Calu3 (cell line): Measurements from ENCODE around the gene LATS2. TPM values are rescaled to one million over a fixed set of nuclear protein-coding genes. Genes with fewer than 3 reads are reported as not detected.

ENCODE experiments used
- BruUV-seq: library from RNA; stranded (reverse); fragments of 400-500 nt; replicated peaks from 2 replicates; lab custom pipeline; 2021; lab: Mats Ljungman, UMichigan
- CTCF ChIA-PET: fragments of 300-600 bp; sonication (Branson Sonifier 250); formaldehyde crosslinking; loops from one replicate; lab custom pipeline; 2022; ENCODE audit warnings: antibody characterized with exemption; lab: Charles Lee
- DNase-seq: peaks from one replicate; pipeline ENCODE4 v3.0.0; 2022
- H3K27ac Mint-ChIP-seq: one replicate; pipeline ENCODE4 v1.8.0; 2022; ENCODE audit warnings: mixed read lengths; ENCODE audit not compliant: unreplicated experiment
- H3K27me3 Mint-ChIP-seq: one replicate; pipeline ENCODE4 v1.8.0; 2022; ENCODE audit warnings: mixed read lengths; ENCODE audit not compliant: unreplicated experiment
- H3K36me3 Mint-ChIP-seq: one replicate; pipeline ENCODE4 v1.8.0; 2022; ENCODE audit warnings: mild to moderate bottlenecking, moderate library complexity, mixed read lengths; ENCODE audit not compliant: insufficient read depth, unreplicated experiment
- H3K4me1 Mint-ChIP-seq: one replicate; pipeline ENCODE4 v1.8.0; 2022; ENCODE audit warnings: mild to moderate bottlenecking, low read depth, mixed read lengths; ENCODE audit not compliant: unreplicated experiment
- H3K4me3 Mint-ChIP-seq: one replicate; pipeline ENCODE4 v1.8.0; 2022; ENCODE audit warnings: mild to moderate bottlenecking, low read depth, moderate library complexity, mixed read lengths; ENCODE audit not compliant: unreplicated experiment
- H3K9me3 Mint-ChIP-seq: one replicate; pipeline ENCODE4 v1.8.0; 2022; ENCODE audit warnings: low read depth, mixed read lengths; ENCODE audit not compliant: unreplicated experiment
- CTCF ChIP-seq: fragments of 200-600 bp; IDR thresholded peaks from one replicate; pipeline ENCODE4 v1.8.0; 2022; ENCODE audit warnings: antibody characterized with exemption; ENCODE audit not compliant: unreplicated experiment
- intact Hi-C: fragments of 100-400 bp; cut with micrococcal nuclease; formaldehyde crosslinking; loops from one replicate; pipeline ENCODE4 v1.10.0; 2022; ENCODE audit not compliant: unreplicated experiment
- total RNA-seq: library from RNA; stranded (reverse); gene quantifications from 2 replicates; pipeline ENCODE4 v1.2.3, GENCODE V29; 2022

LATS2 gene
- total RNA-seq, 1 experiment from 2014 or later: 19.3 TPM

DNA sequence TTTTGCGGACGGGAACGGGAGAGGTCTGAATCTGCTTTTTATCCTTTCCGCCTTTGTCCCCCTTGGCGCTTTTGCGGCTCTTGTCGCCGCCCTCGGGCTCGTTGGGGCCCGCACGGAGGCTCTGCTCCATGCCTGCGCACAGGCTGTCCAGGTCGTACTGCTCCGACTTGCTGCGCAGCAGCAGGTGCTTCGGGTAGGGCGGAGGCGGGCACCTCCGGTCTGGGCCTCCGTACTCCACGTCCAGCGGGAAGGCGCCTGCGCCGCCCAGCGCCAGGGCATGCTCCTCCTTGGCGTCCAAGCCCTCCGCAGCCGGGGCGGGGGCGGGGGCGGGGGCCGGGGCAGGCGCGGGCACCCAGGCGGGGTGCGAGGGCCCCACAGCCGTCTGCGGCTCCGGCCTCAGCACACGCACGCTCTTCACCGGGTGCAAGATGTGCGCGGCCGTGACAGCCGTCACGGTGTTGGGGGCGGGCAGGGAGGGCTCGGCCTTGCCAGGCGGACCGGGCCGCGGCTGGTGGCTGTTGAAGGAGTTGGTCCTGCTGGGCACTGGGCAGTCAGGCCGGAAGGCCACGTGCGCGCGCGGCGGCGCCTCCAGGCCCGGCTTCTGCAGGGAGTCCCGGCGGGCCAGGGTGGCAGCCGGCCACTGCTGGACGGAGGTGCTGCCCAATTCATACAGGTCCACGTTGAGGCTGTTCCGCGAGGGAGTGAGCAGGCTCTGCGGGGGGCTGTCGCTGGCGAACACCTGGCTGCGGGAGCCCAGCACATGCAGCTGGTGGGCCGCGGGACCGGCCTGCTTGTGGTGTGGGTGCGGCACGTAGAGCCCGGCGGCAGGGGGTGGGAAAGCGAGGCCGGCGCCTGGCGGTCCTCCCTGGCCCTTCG, 73.1 kb downstream of the LATS2 start:
- no peak for DNase-seq
- BruUV-seq: no TSS peak
- Mint-ChIP-seq H3K9me3 (no peaks in the 10 kb centered on the region), H3K36me3 (peaks cover 22% of the 10 kb centered on the region), H3K4me3 (no peak overlapping the region), H3K4me1 (peaks cover 3% of the 10 kb centered on the region), H3K27me3 (no peaks in the 10 kb centered on the region), H3K27ac (no peak overlapping the region)
- CTCF ChIA-PET: no interaction called here
- intact Hi-C loops: no loop called here
- TF ChIP-seq CTCF: no peak

- intact Hi-C loops: no loop called here
- BruUV-seq: no TSS peak
- Mint-ChIP-seq H3K9me3 (no peaks in the 10 kb centered on the region), H3K4me3 (no peak overlapping the region), H3K36me3 (peaks cover 22% of the 10 kb centered on the region), H3K27me3 (no peaks in the 10 kb centered on the region), H3K4me1 (no peaks in the 10 kb centered on the region), H3K27ac (no peak overlapping the region)
- TF ChIP-seq CTCF: no peak
- no peak for DNase-seq
- CTCF ChIA-PET: no interaction called here
Measured at GRCh38 chr13:20987599-20987998, 73.8 kb downstream of the LATS2 start.

GRCh38 chr13:20984879-20985278, 76.5 kb downstream of the LATS2 start:
- H3K27ac Mint-ChIP-seq: no peak overlapping the region
- intact Hi-C loops: no loop called here
- no peak for DNase-seq
- H3K4me1 Mint-ChIP-seq: no peaks in the 10 kb centered on the region
- no TSS peak for BruUV-seq
- H3K27me3 Mint-ChIP-seq: no peaks in the 10 kb centered on the region
- no peaks in the 10 kb centered on the region for H3K9me3 Mint-ChIP-seq
- no peak for TF ChIP-seq CTCF
- H3K36me3 Mint-ChIP-seq: peaks cover 13% of the 10 kb centered on the region
- CTCF ChIA-PET: no interaction called here
- H3K4me3 Mint-ChIP-seq: no peak overlapping the region

DNA sequence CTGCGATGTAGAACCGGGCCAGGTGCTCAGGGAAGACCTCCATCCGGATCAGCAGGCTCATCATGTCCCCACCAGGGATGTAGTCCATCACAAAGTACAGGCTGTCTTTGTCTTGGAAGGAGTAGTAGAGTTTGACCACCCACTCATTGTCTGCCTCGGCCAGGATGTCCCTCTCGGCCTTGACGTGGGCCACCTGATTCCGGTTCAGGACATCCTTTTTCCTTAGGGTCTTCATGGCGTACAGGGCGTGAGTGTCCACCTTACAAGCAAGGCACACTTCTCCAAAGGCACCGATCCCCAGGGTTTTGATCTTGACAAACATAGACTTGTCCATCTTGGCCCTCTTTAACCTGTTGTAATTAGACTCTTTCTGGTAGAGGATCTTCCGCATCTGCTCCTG, 78.0 kb downstream of the LATS2 start:
- Mint-ChIP-seq H3K9me3 (no peaks in the 10 kb centered on the region), H3K4me1 (no peaks in the 10 kb centered on the region), H3K36me3 (peaks cover 18% of the 10 kb centered on the region), H3K27ac (no peak overlapping the region), H3K4me3 (no peak overlapping the region), H3K27me3 (no peaks in the 10 kb centered on the region)
- no TSS peak for BruUV-seq
- TF ChIP-seq CTCF: no peak
- CTCF ChIA-PET: no interaction called here
- no peak for DNase-seq
- intact Hi-C loops: no loop called here
